ENCODE measurements around the gene PSME1.
A peak's percentile ranks its signal among the peaks of the same experiment; 100 is the strongest.

Gene PSME1

GRCh38 chr14:24130380-24130716 is 5.6 kb upstream of the PSME1 start, which contains the start of gene FITM1:
Gene FITM1, plus strand, starts transcription at chr14:24130659. Its CDS starts 905 bp downstream, at chr14:24131564.
- DNase-seq (ENCODE audit: low read depth), result no peak

- DNase-seq (ENCODE audit: low read depth), result no peak
These were observed 5.1 kb upstream of the PSME1 start for GRCh38 chr14:24130717-24131548.

GRCh38 chr14:24131549-24131966 is 4.4 kb upstream of the PSME1 start:
- no peak for DNase-seq (ENCODE audit: low read depth)

GRCh38 chr14:24132061-24132685 is 3.8 kb upstream of the PSME1 start:
- DNase-seq (ENCODE audit: low read depth), result no peak

GRCh38 chr14:24132976-24133375 is 3.0 kb upstream of the PSME1 start:
- DNase-seq (ENCODE audit: low read depth), result no peak

- DNase-seq (ENCODE audit: low read depth), result no peak
These were observed 2.3 kb upstream of the PSME1 start for GRCh38 chr14:24133735-24134134.

GRCh38 chr14:24135584-24135833 is 485 bp upstream of the PSME1 start:
- no peak for DNase-seq (ENCODE audit: low read depth)

GRCh38 chr14:24136684-24137528 is 912 bp downstream of the PSME1 start:
- no peak for DNase-seq (ENCODE audit: low read depth)

GRCh38 chr14:24137529-24138395 is 1.8 kb downstream of the PSME1 start:
- DNase-seq (ENCODE audit: low read depth), result no peak

- no peak for DNase-seq (ENCODE audit: low read depth)
These were observed 2.6 kb downstream of the PSME1 start for GRCh38 chr14:24138396-24139271.

GRCh38 chr14:24139272-24139934 is 3.4 kb downstream of the PSME1 start:
- no peak for DNase-seq (ENCODE audit: low read depth)

GRCh38 chr14:24141097-24141880 is 5.3 kb downstream of the PSME1 start, which contains the start of gene EMC9:
Gene EMC9, minus strand, starts transcription at chr14:24141591. Its CDS starts 287 bp downstream, at chr14:24141304.
- peak; percentile 99 for DNase-seq (ENCODE audit: low read depth)

- no peak for DNase-seq (ENCODE audit: low read depth)
These were observed 7.5 kb downstream of the PSME1 start for GRCh38 chr14:24143511-24143910.

- no peak for DNase-seq (ENCODE audit: low read depth)
These were observed 8.5 kb downstream of the PSME1 start for GRCh38 chr14:24144451-24144850.

GRCh38 chr14:24145219-24145618 is 9.2 kb downstream of the PSME1 start:
- no peak for DNase-seq (ENCODE audit: low read depth)

GRCh38 chr14:24145690-24146452 is 9.9 kb downstream of the PSME1 start:
- no peak for DNase-seq (ENCODE audit: low read depth)

GRCh38 chr14:24146453-24146977 is 10.5 kb downstream of the PSME1 start, which contains the start of gene PSME2:
Gene PSME2, minus strand, starts transcription at chr14:24146610. Its CDS starts 29 bp downstream, at chr14:24146581.
- DNase-seq (ENCODE audit: low read depth), result peak; percentile 66

All from stimulated activated CD8-positive, alpha-beta memory T cell treated with anti-CD3 and anti-CD28 coated beads, Interleukin-12 subunit alpha, Interleukin-12 subunit beta, amount 100 ng/mL, for 1 hour (primary cell).